SK-N-SH (cell line): ENCODE measurements around the gene PPM1K. TPM values are rescaled to one million over a fixed set of nuclear protein-coding genes. Genes with fewer than 3 reads are reported as not detected.

Source experiments
- CTCF ChIA-PET: fragments of 300-600, 350-600 bp; formaldehyde crosslinking; extraction: SDS; loops from one replicate; lab custom pipeline; 2021; lab: Yijun Ruan, JAX
- POLR2A ChIA-PET: fragments of 350-600 bp; sonication (Branson Sonifier 250); formaldehyde crosslinking; extraction: SDS; loops from one replicate; lab custom pipeline; 2020; ENCODE audit warnings: antibody characterized with exemption, inconsistent platforms; lab: Yijun Ruan, JAX
- DNase-seq: peaks from one replicate; pipeline ENCODE4 v3.0.0; 2012
- H2AFZ ChIP-seq: fragments of 200-600 bp; sonication (generic); 2 replicates; pipeline ENCODE4 v1.8.1; 2016; ENCODE audit warnings: antibody characterized with exemption, mild to moderate bottlenecking, low read depth
- H3F3A ChIP-seq: fragments of 200-600 bp; sonication (generic); replicated peaks from 2 replicates; pipeline ENCODE3; 2016; ENCODE audit warnings: antibody characterized with exemption, mild to moderate bottlenecking; ENCODE audit not compliant: insufficient read depth
- H3K27ac ChIP-seq, 2 experiments: fragments of 200-500 bp in 1 of 2; fragments of 200-600 bp in 1 of 2; sonication (Bioruptor generic) in 1 of 2; sonication (generic), shearing (Covaris generic) in 1 of 2; 2 replicates each; pipeline versions ENCODE4 v1.5.1 to v1.6.1; 2014 to 2016; ENCODE audit warnings: low read depth in 2 of 2, inconsistent platforms in 1 of 2, low read length in 1 of 2, mild to moderate bottlenecking in 1 of 2, mixed read lengths in 1 of 2
- H3K27me3 ChIP-seq: fragments of 200-600 bp; sonication (generic), shearing (Covaris generic); 2 replicates; pipeline ENCODE4 v1.6.1; 2016; ENCODE audit warnings: mixed run types; ENCODE audit not compliant: insufficient read depth
- H3K36me3 ChIP-seq, 2 experiments: fragments of 200-500 bp in 1 of 2; fragments of 200-600 bp in 1 of 2; sonication (Bioruptor generic) in 1 of 2; sonication (generic) in 1 of 2; replicated peaks in 1 of 2; 2 replicates each; pipeline versions ENCODE3 to v1.5.1; 2014 to 2016; ENCODE audit warnings: low read length in 1 of 2, mild to moderate bottlenecking in 1 of 2; ENCODE audit not compliant: insufficient read depth in 2 of 2, control insufficient read depth in 1 of 2
- H3K4me1 ChIP-seq, 2 experiments: fragments of 200-500 bp in 1 of 2; fragments of 200-600 bp in 1 of 2; sonication (Bioruptor generic) in 1 of 2; sonication (generic), shearing (Covaris generic) in 1 of 2; 2 replicates each; pipeline versions ENCODE4 v1.5.1 to v1.6.1; 2014 to 2016; ENCODE audit warnings: low read depth in 1 of 2, low read length in 1 of 2, mixed run types in 1 of 2; ENCODE audit not compliant: insufficient read depth in 2 of 2, control insufficient read depth in 1 of 2
- H3K4me2 ChIP-seq: fragments of 200-600 bp; sonication (generic), shearing (Covaris generic); 2 replicates; pipeline ENCODE4 v1.6.1; 2017; ENCODE audit warnings: mixed run types
- H3K4me3 ChIP-seq, 2 experiments: fragments of 200-500 bp in 1 of 2; fragments of 200-600 bp in 1 of 2; sonication (Bioruptor generic) in 1 of 2; sonication (generic), shearing (Covaris generic) in 1 of 2; 2 replicates each; pipeline versions ENCODE4 v1.5.1 to v1.8.1; 2014 to 2016; ENCODE audit warnings: low read depth in 2 of 2, inconsistent platforms in 1 of 2, low read length in 1 of 2, mild to moderate bottlenecking in 1 of 2, mixed read lengths in 1 of 2, moderate library complexity in 1 of 2
- H3K79me2 ChIP-seq: fragments of 200-600 bp; sonication (generic); 2 replicates; pipeline ENCODE4 v1.8.1; 2017; ENCODE audit warnings: mild to moderate bottlenecking; ENCODE audit not compliant: insufficient read depth
- H3K9ac ChIP-seq: fragments of 200-600 bp; sonication (generic); 2 replicates; pipeline ENCODE4 v1.6.1; 2017; ENCODE audit warnings: mixed run types
- H3K9me2 ChIP-seq: fragments of 200-600 bp; sonication (generic); 2 replicates; pipeline ENCODE4 v1.6.1; 2017; ENCODE audit warnings: mixed run types
- H3K9me3 ChIP-seq: fragments of 200-600 bp; sonication (generic); 2 replicates; pipeline ENCODE4 v1.6.1; 2017; ENCODE audit warnings: mixed run types, mild to moderate bottlenecking, moderate library complexity
- H4K20me1 ChIP-seq: fragments of 200-600 bp; sonication (generic); 2 replicates; pipeline ENCODE4 v1.6.1; 2017; ENCODE audit warnings: mild to moderate bottlenecking, mixed run types; ENCODE audit not compliant: insufficient read depth
- CHD2 ChIP-seq: fragments of 150-350 bp; IDR thresholded peaks from 2 replicates; pipeline ENCODE4 v1.6.1; 2018; ENCODE audit warnings: low read length; ENCODE audit not compliant: partially characterized antibody
- EP300 ChIP-seq, 2 experiments: IDR thresholded peaks; 2 replicates each; pipeline versions ENCODE4 v1.4.0 to v1.6.1; 2012; ENCODE audit warnings: borderline replicate concordance in 1 of 2, low read depth in 1 of 2, low read length in 1 of 2
- GABPA ChIP-seq: IDR thresholded peaks from 2 replicates; pipeline ENCODE4 v1.4.0; 2012; ENCODE audit warnings: low read depth, mild to moderate bottlenecking
- MXI1 ChIP-seq: IDR thresholded peaks from 2 replicates; pipeline ENCODE4 v1.6.1; 2012; ENCODE audit warnings: mild to moderate bottlenecking, low read depth, low read length, improper control_type of control experiment
- NFIC ChIP-seq: IDR thresholded peaks from 2 replicates; pipeline ENCODE4 v1.4.0; 2012; ENCODE audit warnings: borderline replicate concordance
- NRF1 ChIP-seq: IDR thresholded peaks from 2 replicates; pipeline ENCODE4 v1.6.1; 2012; ENCODE audit warnings: low read depth, mild to moderate bottlenecking, low read length
- POLR2AphosphoS5 ChIP-seq: IDR thresholded peaks from 2 replicates; pipeline ENCODE4 v1.6.1; 2012; ENCODE audit warnings: low read depth, low read length
- RCOR1 ChIP-seq: fragments of 150-350 bp; IDR thresholded peaks from 2 replicates; pipeline ENCODE4 v1.6.1; 2017; ENCODE audit warnings: antibody characterized with exemption, low read length
- SIN3A ChIP-seq: IDR thresholded peaks from 2 replicates; pipeline ENCODE4 v1.6.1; 2012; ENCODE audit warnings: low read depth, mild to moderate bottlenecking, low read length, moderate library complexity, borderline replicate concordance
- TAF1 ChIP-seq: IDR thresholded peaks from 2 replicates; pipeline ENCODE4 v1.6.1; 2012; ENCODE audit warnings: low read depth, mild to moderate bottlenecking, low read length, moderate library complexity, borderline replicate concordance
- TCF12 ChIP-seq: IDR thresholded peaks from 2 replicates; pipeline ENCODE4 v1.4.0; 2012
- WGBS: methylation state at CpG from one replicate; pipeline ENCODE4 v1.1.6; 2017; ENCODE audit warnings: low lambda C conversion rate; 5-methylcytosine and 5-hydroxymethylcytosine counted together
- polyA plus RNA-seq, 3 experiments: library from polyadenylated mRNA; depleted of rRNA; stranded (reverse); fragments of >200 nt; gene quantifications; 2 replicates each; pipeline ENCODE4 v1.2.3, GENCODE V29; 2012
- TF ChIP-seq, protein P1 (sequence below): IDR thresholded peaks from 2 replicates; pipeline ENCODE4; 2012
- TF ChIP-seq, protein P2 (sequence below): fragments of 150-350 bp; IDR thresholded peaks from 2 replicates; pipeline ENCODE4 v1.6.1; 2016; ENCODE audit warnings: mild to moderate bottlenecking, low read depth, low read length

Gene PPM1K
- 2.5 and 3.6 TPM in 2 replicates for polyA plus RNA-seq (2012; rRNA removed)
- polyA plus RNA-seq (2012; cell fraction: cytosol; rRNA removed), result 3.4 and 3.6 TPM in 2 replicates
- 5.7 and 9.7 TPM in 2 replicates for polyA plus RNA-seq (2012; cell fraction: nucleus; rRNA removed)

DNA sequence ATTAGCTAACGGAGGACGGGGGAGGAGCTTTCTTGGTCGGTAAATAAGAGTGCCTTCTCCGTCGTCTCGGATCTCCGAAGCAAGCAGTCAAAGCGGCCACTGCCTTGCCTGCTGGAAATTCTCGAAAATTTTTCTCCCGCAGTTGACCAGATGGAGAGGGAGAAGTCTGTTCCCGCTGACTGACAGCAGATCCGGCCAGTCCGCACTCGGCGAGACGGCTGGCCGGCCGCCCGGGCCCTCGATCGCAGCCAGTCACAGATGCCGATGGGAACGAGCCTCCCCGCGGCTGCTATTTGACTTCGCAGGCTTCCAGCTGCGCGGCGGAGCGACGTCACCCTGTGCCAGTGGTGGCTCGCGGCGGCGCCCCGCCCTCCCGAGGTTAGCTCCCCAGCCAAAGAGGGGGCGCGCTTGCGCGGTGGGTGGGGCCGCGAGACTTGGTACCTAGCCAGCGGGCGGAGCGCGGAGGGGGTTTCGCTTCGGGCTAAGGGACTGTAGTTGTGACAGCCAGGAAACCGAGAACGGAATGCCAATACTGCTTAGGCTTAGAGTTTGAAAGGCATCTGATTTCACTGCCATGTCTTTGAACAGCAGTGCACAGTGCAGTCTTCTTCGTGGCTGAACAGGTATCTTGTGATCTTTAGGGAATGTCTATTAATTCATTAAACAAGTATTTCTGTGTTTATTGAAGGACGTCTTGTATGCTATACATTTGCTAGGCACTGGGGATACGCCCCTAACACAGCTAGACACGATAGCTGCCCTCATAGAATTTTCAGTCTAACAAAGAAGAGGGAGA, at the start of gene PPM1K:
Gene PPM1K, minus strand, starts transcription at position 123 of the 796 bp plus-strand sequence. CDS start 5,978 bp downstream, outside the sequence.
- H3K4me2 ChIP-seq, result peak within 1 kb of the TSS; percentile 92
- TF ChIP-seq NFIC (peak; percentile 88), RCOR1 (peak; percentile 53; the same call in 1 of the 2 replicates), POLR2AphosphoS5 (no peak), TCF12 (0 out of 2 replicates have a peak, but pooled peaks have one; percentile 42), MXI1 (peak; percentile 50), GABPA (no peak), CHD2 (peak; percentile 80), NRF1 (peak; percentile 76), TAF1 (no peak), EP300 (IDR thresholded peaks at IDR 0.05; ENCODE audit: borderline replicate concordance in 1 of 2, low read depth in 1 of 2, low read length in 1 of 2) (0 out of 4 replicates have a peak, but pooled peaks of 1 of the 2 experiments have one; percentile 5), SIN3A (peak; percentile 47; the same call in 1 of the 2 replicates)
- TF ChIP-seq, protein P1, sequence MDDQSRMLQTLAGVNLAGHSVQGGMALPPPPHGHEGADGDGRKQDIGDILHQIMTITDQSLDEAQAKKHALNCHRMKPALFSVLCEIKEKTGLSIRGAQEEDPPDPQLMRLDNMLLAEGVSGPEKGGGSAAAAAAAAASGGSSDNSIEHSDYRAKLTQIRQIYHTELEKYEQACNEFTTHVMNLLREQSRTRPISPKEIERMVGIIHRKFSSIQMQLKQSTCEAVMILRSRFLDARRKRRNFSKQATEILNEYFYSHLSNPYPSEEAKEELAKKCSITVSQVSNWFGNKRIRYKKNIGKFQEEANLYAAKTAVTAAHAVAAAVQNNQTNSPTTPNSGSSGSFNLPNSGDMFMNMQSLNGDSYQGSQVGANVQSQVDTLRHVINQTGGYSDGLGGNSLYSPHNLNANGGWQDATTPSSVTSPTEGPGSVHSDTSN, result peak; percentile 99
- TF ChIP-seq, protein P2, sequence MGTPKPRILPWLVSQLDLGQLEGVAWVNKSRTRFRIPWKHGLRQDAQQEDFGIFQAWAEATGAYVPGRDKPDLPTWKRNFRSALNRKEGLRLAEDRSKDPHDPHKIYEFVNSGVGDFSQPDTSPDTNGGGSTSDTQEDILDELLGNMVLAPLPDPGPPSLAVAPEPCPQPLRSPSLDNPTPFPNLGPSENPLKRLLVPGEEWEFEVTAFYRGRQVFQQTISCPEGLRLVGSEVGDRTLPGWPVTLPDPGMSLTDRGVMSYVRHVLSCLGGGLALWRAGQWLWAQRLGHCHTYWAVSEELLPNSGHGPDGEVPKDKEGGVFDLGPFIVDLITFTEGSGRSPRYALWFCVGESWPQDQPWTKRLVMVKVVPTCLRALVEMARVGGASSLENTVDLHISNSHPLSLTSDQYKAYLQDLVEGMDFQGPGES, result peak; percentile 65
- CTCF ChIA-PET, result interaction anchor here (0.7 to 1.8 kb wide), 6 partner anchors 16 to 231 kb away, joined by 3 to 6 read pairs (median 4); no protein-coding TSS in a partner anchor

More for the DNA sequence above, at the start of gene PPM1K:
- Histone ChIP-seq H3K27ac (peak within 1 kb of the TSS; percentile 93 to 94), H3K9ac (peak within 1 kb of the TSS; percentile 68; the same call in 1 of the 2 replicates), H3K4me3 (peak within 1 kb of the TSS; percentile 71 to 74), H3K9me2 (no peaks in the 10 kb centered on the region), H3K79me2 (no peaks in the 10 kb centered on the region), H3K36me3 (no peaks in the 10 kb centered on the region), H4K20me1 (no peaks in the 10 kb centered on the region), H3K4me1 (peaks cover 0 to 6% of the 10 kb centered on the region in 2 experiments; a peak in 1 of 4 replicates), H3F3A (peaks cover 12% of the 10 kb centered on the region), H3K9me3 (no peaks in the 10 kb centered on the region), H3K27me3 (no peaks in the 10 kb centered on the region), H2AFZ (peak within 1 kb of the TSS; percentile 100)
- 2% methylated on average over 20 of the region's 55 CpGs for WGBS
- POLR2A ChIA-PET, result interaction anchor here (1.1 kb wide), 1 partner anchor 239 kb away, joined by 4 read pairs; the partner anchor contains the start of gene PYURF
- DNase-seq, result peak; percentile 95
